ENCODE measurements around the gene SLC12A5. TPM values are rescaled to one million over a fixed set of nuclear protein-coding genes. Genes with fewer than 3 reads are reported as not detected.

The SLC12A5 gene
- total and polyA plus RNA-seq, 8 donors, result 0.93 to 6.2 (median 3.4) TPM; not detected in 4

DNA sequence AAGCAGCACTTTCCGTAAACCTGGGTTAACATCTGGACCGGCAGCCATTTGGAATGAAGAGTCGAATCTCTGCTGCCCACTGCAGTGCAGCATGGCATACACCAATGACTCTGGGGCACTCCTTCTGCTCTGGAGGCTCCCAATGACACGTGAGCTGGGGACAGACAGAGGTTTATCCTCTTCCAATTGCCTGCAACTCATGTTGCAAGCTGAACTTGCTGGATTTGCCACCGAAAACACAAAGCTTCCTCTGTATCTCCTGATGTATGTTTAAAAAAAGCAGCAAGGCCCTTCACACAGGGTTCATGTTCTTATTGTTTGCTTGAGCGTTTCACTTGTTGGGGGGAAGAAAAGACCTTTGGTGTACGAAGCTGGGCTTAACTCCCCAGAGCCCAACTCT is 49.9 kb downstream of the SLC12A5 start:
- WGBS, 5 donors, result 76 to 87% (median 84%) methylated on average over 7 of the region's 7 CpGs
- H3K4me3 ChIP-seq, result no peak overlapping the region
- H3K27ac ChIP-seq, result no peak overlapping the region
- H3K4me1 ChIP-seq, result peaks cover 11 to 69% (median 40%) of the 10 kb centered on the region in 4 donors
- H3K36me3 ChIP-seq, result peaks cover 29 to 53% (median 50%) of the 10 kb centered on the region in 4 donors
- no peaks in the 10 kb centered on the region for H3K9me3 ChIP-seq
- TF ChIP-seq POLR2AphosphoS5 (IDR thresholded peaks at IDR 0.05) (no peak), POLR2A (IDR thresholded peaks at IDR 0.05) (no peak), CTCF (IDR thresholded peaks at IDR 0.05) (no peak), EP300 (IDR thresholded peaks at IDR 0.05) (no peak)
- intact Hi-C loops (cut with DNase I; ENCODE audit: low total_unique reads), result no loop called here
- DNase-seq, result no peak
- H3K27me3 ChIP-seq, result no peaks in the 10 kb centered on the region

DNA sequence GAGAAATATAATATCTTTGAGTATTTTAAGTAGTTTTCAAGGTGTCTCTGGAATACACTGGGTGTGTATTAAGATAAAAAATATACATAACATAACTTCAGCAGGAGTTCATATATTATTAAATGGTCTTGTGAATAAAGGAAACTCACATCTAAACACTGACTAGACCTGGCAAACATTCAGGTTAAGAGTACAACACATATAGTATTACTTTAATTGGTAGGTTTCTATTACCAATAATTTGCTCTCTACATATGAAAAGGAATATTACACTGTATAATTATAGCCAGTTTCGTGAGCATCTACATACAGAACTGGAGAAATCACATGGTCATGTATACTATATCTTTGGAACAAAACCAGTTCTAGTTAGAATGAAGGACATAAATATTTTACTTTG is 52.1 kb downstream of the SLC12A5 start:
- peaks cover 12 to 33% (median 29%) of the 10 kb centered on the region in 4 donors for H3K36me3 ChIP-seq
- no peaks in the 10 kb centered on the region for H3K27me3 ChIP-seq
- no peak for DNase-seq
- H3K4me3 ChIP-seq, result no peak overlapping the region
- H3K9me3 ChIP-seq, result no peaks in the 10 kb centered on the region
- peaks cover 31 to 84% (median 61%) of the 10 kb centered on the region in 4 donors for H3K4me1 ChIP-seq
- no peak for TF ChIP-seq EP300 (IDR thresholded peaks at IDR 0.05)
- 89 to 96% (median 93%) methylated on average over 1 of the region's 1 CpG for WGBS, 5 donors
- no peak overlapping the region for H3K27ac ChIP-seq
- intact Hi-C loops (cut with DNase I; ENCODE audit: low total_unique reads), result no loop called here

DNA sequence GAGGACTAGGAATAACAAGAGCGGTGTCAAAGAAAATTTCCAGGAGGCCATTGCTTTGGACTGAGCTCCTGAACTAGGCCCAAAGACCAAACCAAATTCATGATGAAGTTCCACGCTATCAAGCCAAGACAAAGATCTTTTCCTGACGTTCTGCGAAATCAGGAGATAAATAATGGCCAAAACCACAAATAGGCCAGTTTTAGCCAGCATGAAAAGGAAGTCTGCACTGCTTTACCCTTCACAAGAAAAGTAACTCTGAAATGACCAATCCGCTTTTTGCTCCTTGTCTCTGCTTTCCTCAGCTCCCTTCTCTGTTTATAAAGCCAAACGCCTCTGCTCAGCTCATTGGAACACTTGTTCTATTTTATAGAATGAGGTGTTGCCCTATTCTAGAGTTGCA is 54.1 kb downstream of the SLC12A5 start:
- H3K4me3 ChIP-seq, result no peak overlapping the region
- H3K9me3 ChIP-seq, result no peaks in the 10 kb centered on the region
- intact Hi-C loops (cut with DNase I; ENCODE audit: low total_unique reads), result no loop called here
- no peaks in the 10 kb centered on the region for H3K27me3 ChIP-seq
- TF ChIP-seq CTCF (IDR thresholded peaks at IDR 0.05) (no peak), POLR2A (IDR thresholded peaks at IDR 0.05) (no peak), EP300 (IDR thresholded peaks at IDR 0.05) (no peak), POLR2AphosphoS5 (IDR thresholded peaks at IDR 0.05) (no peak)
- DNase-seq, result no peak
- peaks cover 49 to 100% (median 81%) of the 10 kb centered on the region in 4 donors for H3K4me1 ChIP-seq
- 46 to 64% (median 56%) methylated on average over 6 of the region's 6 CpGs for WGBS, 5 donors
- peaks cover 12 to 17% (median 15%) of the 10 kb centered on the region in 4 donors for H3K36me3 ChIP-seq
- H3K27ac ChIP-seq, result peak overlapping the region in 1 of 5 donors; percentile 4

GRCh38 chr20:46083531-46084061 is 54.6 kb downstream of the SLC12A5 start:
- H3K4me1 ChIP-seq, result peaks cover 54 to 100% (median 82%) of the 10 kb centered on the region in 4 donors
- H3K9me3 ChIP-seq, result no peaks in the 10 kb centered on the region
- H3K4me3 ChIP-seq, result no peak overlapping the region
- 92 to 100% (median 94%) methylated on average over 1 of the region's 1 CpG for WGBS, 5 donors
- TF ChIP-seq CTCF (IDR thresholded peaks at IDR 0.05), result no peak
- no peak for TF ChIP-seq POLR2AphosphoS5 (IDR thresholded peaks at IDR 0.05)
- TF ChIP-seq POLR2A (IDR thresholded peaks at IDR 0.05), result no peak
- TF ChIP-seq EP300 (IDR thresholded peaks at IDR 0.05), result no peak
- no peaks in the 10 kb centered on the region for H3K27me3 ChIP-seq
- no peak for DNase-seq
- peak overlapping the region in 1 of 5 donors; percentile 4 for H3K27ac ChIP-seq
- intact Hi-C loops (cut with DNase I; ENCODE audit: low total_unique reads), result no loop called here
- H3K36me3 ChIP-seq, result peaks cover 7 to 12% (median 10%) of the 10 kb centered on the region in 4 donors

DNA sequence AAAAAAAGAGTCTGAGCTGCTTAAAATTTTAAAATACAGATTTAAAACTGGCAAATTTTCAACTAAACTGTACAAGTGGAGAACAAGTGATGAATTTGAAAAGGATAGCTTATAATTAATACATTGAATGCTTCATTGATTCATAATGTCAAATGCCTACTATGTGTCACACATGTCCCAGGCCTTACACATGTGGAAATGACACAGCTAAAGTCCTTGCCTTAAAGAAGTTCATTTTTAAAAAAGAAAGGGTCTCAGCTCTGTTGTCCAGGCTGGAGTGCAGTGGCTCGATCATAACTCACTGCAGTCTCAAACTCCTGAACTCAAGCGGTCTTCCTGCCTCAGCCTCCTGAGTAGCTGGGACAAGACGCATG is 55.8 kb downstream of the SLC12A5 start:
- DNase-seq, result no peak
- Histone ChIP-seq H3K9me3 (no peaks in the 10 kb centered on the region), H3K4me1 (peaks cover 54 to 91% (median 77%) of the 10 kb centered on the region in 4 donors), H3K4me3 (no peak overlapping the region), H3K36me3 (no peaks in the 10 kb centered on the region), H3K27me3 (no peaks in the 10 kb centered on the region), H3K27ac (peak overlapping the region in 3 of 5 donors; percentile 21 to 44 (median 36))
- intact Hi-C loops (cut with DNase I; ENCODE audit: low total_unique reads), result no loop called here
- TF ChIP-seq POLR2AphosphoS5 (IDR thresholded peaks at IDR 0.05), result no peak
- TF ChIP-seq POLR2A (IDR thresholded peaks at IDR 0.05), result no peak
- TF ChIP-seq CTCF (IDR thresholded peaks at IDR 0.05), result no peak
- TF ChIP-seq EP300 (IDR thresholded peaks at IDR 0.05), result no peak
- 64 to 74% (median 68%) methylated on average over 3 of the region's 3 CpGs for WGBS, 5 donors

Measured in stomach (tissue), 9 donors.